LNCaP clone FGC (cell line): ENCODE results near the gene ROGDI.

Experiments used
- DNase-seq: peaks from one replicate; pipeline ENCODE4 v3.0.0-alpha.2; 2011; ENCODE audit warnings: low read depth
- H3K4me3 ChIP-seq: 2 replicates; pipeline ENCODE4 v1.5.1; 2011; ENCODE audit warnings: mild to moderate bottlenecking, low read depth, low read length, control low read depth
- CTCF ChIP-seq: IDR thresholded peaks from 2 replicates; pipeline ENCODE4 v1.5.1; 2012; ENCODE audit warnings: mild to moderate bottlenecking; ENCODE audit not compliant: control insufficient read depth, insufficient read depth; ENCODE audit errors: extremely low read depth

The ROGDI gene

GRCh38 chr16:4830408-4830807, 28.0 kb upstream of the ROGDI start:
- no peak for DNase-seq
- no peak for TF ChIP-seq CTCF
- H3K4me3 ChIP-seq = no peak overlapping the region

GRCh38 chr16:4828567-4829321, 26.3 kb upstream of the ROGDI start:
- TF ChIP-seq CTCF = no peak
- no peak overlapping the region for H3K4me3 ChIP-seq
- DNase-seq = peak; percentile 61

- H3K4me3 ChIP-seq = no peak overlapping the region
- TF ChIP-seq CTCF = no peak
- DNase-seq = no peak
Measured at GRCh38 chr16:4826980-4827379, 24.5 kb upstream of the ROGDI start.

GRCh38 chr16:4826526-4826925, 24.1 kb upstream of the ROGDI start:
- no peak for DNase-seq
- no peak for TF ChIP-seq CTCF
- no peak overlapping the region for H3K4me3 ChIP-seq

- H3K4me3 ChIP-seq = no peak overlapping the region
- no peak for DNase-seq
- no peak for TF ChIP-seq CTCF
Measured at GRCh38 chr16:4825196-4825595, 22.8 kb upstream of the ROGDI start.

- no peak for DNase-seq
- no peak for TF ChIP-seq CTCF
- no peak overlapping the region for H3K4me3 ChIP-seq
Measured at GRCh38 chr16:4820652-4821051, 18.2 kb upstream of the ROGDI start.

GRCh38 chr16:4814542-4815173, 12.2 kb upstream of the ROGDI start:
- TF ChIP-seq CTCF = no peak
- DNase-seq = no peak
- no peak overlapping the region for H3K4me3 ChIP-seq
